Stimulated activated CD8-positive, alpha-beta memory T cell treated with anti-CD3 and anti-CD28 coated beads, Interleukin-12 subunit alpha, Interleukin-12 subunit beta, amount 100 ng/mL, for 4 hours (primary cell): ENCODE measurements around the gene ZNF148.

Experiments
- DNase-seq: peaks from one replicate; pipeline ENCODE4 v3.0.0-alpha.2; 2020; ENCODE audit warnings: low read depth

ZNF148 gene

DNA sequence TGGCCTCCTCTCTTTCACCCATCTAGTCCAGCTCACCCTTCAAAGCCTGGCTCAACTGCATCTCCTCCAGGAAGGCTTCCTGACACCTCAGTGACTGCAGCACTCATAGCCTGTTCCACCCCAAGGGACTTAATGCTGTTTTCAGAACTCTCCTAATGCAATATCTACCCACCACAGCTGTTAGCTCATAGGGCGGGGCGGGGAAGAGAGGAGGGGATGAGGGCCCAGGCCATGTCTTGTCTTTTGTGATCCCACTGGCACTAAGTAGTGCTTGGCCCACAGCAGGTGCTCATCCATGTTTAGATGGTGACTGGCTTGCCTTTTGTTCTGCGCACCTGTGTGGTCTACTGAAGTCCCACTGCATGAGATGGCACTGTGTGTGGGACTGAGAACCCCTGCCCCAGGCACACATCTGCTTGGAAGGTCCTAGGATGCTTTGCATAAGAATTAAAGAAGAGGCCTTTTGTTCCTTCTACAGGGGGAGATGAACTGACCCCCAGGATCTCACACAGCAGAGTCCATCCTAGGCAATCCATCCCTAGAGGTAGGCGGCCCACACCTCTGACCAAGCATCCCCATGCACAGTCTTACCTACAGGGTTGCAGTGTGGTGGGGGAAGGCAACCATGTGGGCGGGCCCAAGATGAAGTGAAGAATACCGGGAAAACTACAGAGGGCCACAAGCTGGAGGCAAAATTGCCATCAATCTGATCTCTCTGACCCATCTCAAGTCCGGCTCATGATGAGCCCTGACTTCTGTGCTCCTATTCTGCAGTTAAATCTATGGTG lies 185.6 kb downstream of the ZNF148 start:
- DNase-seq: no peak

DNA sequence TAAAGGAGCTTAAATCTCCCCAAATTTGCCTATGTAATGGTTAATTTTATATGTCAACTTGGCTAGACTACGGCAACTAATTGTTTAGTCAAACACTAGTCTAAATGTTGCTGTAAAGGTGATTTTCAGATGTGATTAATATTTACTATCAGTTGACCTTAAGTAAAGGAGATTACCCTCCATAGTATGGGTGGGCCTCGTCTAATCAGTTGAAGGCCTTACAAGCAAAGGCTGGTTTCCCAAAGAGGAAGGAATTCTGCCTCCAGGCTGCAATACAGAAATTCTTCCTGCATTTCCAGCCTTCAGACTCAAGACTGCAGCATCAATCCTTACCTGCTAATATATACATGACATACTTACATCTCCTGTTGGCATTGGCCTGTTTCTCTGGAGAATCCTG lies 186.2 kb downstream of the ZNF148 start:
- DNase-seq: no peak

DNA sequence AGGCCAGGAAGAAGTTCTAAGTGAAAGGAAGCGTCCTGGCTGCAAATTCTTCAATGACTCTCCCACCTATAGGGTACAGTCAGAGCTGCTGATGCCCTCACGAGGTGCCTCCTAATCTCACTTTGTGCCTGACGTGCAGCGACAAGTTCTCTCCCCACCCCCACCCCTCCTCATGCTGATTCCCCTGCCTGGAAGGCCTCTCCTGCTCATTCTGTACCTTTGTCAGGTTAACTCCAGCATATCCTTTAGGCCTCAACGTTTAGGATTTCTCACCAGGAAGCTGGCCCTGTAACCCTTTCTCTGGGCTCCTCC lies 187.6 kb downstream of the ZNF148 start:
- DNase-seq: no peak

DNA sequence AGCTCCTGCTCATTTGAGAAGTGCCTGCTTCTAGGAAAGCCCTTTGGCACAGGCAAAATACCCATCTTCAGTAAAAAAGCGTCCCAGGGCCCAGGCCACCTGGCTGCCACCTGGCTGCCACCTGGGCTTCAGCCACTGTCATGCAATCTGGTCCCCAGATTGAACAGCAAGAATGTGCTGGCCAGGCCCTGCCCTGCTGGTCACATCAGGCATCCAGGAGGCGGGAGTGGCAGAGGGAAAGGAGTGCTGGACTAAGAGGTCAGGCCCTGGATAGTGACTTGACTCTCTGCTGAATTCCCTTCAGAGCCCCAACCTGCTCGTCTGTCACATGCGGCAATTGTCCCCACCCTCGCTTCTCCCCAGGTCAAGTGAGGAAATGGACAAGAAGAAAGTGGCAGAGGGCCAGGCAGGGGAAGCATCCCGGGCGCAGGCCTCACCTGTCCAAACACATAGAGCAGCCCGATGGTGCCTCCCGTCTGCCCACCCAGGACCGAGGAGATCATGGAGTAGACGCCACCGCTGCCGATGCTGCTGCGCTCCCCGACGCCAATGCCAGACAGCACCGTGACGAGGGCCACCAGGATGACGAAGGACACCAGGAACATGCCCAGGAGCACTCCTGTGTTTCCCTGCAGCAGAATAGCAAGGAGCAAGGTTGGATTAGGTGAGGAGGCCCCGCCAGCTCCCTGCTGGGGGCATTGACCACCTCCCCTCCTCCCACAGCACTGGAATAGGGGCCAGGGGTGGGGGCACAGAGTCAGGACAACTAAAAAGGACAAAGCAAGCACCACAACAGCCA lies 188.1 kb downstream of the ZNF148 start:
- DNase-seq: no peak

DNA sequence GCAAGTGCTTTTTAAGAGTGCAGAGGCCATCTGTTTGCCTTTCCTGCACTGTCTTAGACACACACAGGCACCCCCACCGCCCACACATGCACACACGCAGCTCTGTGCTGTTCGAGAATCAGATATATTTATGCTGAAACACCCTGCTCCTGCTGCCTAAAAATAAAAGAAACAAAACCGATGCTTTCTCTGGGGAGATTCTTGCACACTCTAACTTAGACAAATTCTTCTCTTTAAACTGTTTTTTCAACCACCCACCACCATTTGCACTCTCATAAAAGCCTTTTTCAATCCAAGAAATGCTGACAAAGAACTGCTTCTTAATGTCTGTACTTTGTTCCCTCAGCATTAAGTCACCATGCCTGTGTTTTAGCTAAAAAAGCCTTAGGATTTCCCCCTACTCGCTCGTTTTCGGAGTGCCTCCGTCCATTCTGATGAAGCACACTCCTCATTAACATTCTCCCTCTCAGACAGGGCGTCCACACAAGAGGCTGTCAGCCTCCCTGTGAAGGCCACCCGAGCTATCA lies 188.8 kb downstream of the ZNF148 start:
- DNase-seq: no peak

DNA sequence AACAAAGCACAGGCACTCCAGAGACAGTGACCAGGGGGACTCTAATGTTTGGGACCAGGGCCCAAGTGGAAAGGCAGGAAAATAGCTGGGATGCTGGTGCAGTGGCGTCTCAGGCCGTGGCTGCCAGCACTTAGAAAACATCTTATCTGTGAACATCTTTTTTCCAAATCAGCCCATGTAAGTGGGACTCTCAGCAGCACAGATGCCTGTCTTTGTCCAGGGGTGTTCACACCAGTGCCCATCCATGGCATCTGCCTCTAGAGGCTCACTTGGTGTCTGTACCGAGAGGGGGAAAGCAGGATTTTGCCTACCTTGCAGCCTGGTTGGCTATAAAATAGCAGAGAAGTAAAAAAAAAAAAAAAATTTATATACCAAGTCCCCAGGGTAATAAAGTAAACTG lies 189.3 kb downstream of the ZNF148 start:
- no peak for DNase-seq

DNA sequence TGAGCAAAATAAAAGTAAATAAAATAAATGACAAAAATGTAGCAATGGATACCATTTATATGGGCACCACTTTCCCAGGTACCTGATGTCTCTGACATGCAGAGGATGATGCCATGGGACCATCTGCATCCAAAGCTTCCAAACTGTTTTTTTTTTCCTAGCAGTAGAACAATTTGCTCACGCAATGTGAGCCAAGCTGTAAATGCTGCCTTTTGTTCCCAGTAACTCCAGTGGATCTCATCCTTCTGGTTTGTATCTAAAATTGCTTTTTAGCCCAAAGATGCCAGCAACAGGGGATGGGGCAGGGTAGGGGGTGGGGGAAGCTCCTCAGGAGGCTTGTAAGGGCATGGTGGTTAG lies 195.3 kb downstream of the ZNF148 start:
- DNase-seq: no peak

DNA sequence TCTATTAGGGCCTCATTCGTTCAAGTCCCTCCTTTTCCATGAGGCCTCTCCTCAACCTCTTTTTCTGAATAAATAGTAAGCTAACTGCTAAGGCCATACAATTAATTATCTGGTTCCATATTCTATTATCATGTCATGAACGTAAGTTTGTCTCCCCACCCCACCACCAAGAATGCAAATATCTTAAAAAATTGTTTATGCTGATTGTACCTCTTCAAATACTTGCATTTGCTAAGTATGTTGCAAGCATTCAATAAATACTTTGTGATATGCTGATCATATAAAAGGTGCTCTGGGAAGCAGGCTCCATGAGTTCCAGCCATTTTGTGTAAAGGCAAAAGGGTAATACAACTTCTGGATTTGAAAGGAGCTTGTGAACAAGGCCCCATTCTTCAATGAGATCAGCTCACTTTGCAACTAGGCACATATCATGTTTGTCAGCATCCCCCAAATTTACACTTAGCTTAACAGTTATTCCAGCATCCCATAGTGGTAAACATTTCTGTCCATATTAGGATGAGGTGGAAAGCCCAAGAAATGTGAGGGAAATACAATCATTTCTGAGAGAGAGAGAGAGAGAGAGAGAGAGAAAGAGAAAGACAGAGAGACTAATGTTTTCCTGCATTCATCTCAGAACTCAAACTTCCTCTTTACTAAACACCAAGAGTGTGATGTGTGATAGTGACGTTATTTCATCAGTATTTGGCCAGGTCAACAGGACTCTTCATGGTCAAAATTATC lies 195.8 kb downstream of the ZNF148 start:
- no peak for DNase-seq

DNA sequence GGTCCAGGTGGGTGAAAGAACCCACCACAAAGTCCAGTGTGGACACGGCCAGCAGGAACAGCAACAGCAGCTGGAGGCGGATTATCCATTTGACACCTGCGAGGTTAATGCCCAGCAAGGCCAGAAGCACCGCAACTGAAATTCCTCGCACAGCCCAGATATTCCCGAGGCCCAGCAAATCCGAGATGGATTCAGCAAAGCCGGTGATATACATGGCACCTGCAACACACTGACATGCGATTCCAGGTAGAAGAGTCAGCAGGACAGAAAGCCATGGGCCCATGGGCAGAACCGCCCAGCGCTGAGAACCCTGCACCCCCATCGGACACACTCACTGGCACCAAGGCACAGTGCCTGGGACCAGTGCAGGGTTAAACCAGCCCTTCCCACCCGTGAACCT lies 197.4 kb downstream of the ZNF148 start:
- DNase-seq: no peak
